RPMI8226 (cell line): Measurements from ENCODE around the gene LTA4H.
A peak's percentile ranks its signal among the peaks of the same experiment; 100 is the strongest.
"Not testable (repeated sequence)": the region's sequence is repeated elsewhere in the genome, so short reads cannot be mapped to it uniquely, and the experiment has no call there.

ENCODE experiments used
- DNase-seq: peaks from one replicate; pipeline ENCODE4 v3.0.0-alpha.2; 2015

The LTA4H gene

DNA sequence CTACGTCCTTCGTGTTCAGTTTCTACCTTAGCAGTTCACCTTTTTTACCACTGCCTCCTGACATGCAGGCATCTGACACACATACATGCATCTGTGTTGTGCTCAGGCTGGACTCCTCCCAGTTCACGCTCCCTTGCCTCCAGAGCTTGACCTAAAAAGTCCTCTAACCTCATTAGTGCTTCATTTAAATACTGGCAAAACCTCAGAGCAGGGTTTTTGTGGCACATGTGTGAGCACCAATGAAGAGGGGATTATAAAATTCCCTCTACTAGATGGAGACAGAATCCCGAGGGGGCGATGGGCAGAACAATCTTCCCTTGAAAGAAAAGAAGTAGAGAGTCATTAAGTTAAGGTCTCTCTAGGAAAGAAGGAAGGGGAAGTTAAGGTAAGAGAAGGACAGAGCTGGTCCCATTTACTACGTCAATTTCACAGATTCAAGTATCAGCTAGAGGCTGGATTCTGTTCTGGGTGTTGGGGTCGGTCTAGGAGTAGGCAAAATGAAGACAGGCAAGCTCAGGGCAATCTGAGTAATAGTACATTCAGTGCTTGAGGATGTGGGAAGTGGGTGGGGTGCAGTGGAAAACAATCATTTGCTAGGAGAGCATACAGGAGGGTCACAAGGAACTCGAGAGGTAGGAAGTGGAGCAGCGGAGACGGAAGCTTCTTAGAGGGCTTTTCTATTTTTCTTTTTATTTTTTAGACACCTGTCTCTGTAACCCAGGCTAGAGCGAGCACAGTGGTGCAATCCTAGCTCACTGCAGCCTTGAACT lies 46.7 kb downstream of the LTA4H start:
- DNase-seq, result no peak

DNA sequence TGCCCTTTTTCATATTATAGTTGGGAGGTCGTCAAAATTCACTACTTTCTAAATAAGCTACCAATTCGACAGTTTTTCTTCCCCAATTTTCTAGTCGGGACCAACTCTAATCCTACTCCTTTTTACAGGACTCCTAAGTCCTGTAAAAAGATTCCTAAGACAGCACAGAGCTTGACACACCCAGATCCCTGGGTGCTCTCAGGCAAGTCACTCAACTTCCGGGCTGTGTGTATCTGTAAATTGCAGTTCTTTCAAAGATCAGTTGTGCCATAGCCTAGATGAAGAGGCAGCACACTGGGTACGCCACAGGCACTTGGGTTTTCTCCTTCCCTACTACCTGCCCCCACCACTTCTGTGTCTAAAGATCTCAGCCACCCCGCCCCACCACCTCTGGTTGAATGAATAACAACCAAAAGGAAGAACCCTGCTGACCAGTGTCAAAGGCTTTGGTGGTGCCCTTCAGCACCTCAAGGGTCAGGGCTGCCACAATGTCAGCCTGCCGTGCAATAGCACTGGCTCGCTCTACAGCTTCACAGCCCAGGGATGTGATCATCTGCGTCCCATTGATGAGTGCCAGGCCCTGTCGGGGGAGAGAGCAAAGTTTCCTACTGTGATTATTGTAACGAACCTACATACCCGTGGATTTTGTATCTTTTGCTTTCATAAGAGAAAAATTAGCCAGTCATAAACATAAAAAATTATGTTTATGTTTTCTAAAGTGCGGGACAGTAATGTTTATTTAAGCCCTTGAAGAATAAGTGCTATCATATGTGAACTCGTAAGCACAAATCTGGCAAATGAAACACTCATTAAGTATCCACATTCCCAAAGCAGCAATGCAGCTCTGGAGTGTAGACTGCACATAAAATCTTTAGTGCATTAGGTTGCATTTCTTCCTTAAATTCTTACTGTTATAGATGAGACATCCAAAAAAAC lies 48.5 kb downstream of the LTA4H start:
- no peak for DNase-seq

DNA sequence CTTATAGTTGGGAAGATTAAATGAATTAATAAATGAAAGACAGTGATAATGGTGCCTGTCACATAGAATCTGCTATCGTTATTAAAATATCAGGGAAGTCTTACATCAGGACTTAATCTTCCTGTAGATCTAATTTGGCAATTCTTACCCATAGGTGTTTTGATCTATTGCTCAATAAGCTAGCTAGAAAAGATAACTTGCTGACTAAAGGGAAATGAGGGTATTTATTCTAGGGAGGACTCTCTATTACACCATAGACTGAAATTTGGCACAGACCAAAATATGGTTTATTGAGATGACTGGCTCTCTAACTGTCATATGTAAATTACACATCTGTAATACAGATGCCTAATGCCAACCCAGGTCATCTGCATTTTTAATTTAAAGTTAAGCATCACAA lies 50.7 kb downstream of the LTA4H start:
- DNase-seq, result no peak

DNA sequence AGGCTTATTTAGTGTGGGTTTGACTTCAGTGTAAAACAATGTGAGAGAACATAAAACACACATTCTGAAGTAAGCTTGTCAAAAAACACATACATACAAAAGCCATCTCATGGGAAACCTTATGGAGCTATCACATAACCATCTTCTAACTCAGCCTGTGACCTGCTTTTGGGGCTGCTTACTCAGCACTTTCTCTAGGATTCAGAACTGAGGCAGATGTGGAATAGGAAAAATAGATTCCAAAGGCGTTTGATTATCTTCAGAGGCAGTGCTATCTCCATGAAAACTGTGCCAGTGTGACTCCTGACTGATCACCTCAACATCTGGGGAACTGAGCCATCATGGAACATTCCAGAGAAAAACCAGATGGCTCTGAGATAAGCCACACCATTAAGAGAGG lies 52.8 kb downstream of the LTA4H start:
- DNase-seq, result no peak

DNA sequence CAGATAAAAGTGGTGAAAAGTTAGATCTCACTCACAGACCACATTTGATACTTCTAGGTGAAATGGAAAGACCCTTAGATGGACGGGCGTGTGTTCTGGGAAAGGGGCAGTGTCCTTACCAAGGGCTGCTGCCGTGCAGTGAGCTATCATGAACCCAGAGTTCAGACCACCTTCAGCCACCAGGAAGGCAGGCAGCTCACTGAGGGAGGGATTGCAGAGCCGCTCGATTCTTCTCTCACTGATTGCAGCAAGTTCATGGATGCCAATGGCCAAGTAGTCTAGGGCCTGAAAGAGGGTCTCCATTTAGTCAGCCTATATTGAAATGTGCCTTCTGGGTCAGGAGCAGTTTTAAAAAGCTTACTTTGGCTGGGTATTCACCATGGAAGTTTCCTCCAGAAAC lies 55.0 kb downstream of the LTA4H start:
- no peak for DNase-seq

DNA sequence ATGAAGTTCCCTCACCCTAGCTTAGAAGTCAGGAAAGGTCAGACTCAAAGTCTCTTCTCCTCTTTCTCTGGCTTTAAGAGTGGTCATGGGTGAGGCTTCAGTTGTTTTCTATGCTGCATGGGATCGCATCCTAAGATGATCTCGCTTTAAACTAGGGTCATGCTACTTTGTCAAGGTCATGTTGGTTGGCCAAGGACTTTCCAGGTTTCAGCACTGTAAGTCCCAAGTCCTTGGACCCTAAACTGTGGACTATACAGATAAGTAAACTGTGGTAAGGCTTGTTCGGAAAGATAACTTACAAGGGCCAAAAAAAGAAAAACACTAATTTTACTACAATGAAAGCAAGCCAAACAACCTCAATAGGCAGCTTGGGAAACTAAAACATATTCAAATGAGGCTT lies 56.6 kb downstream of the LTA4H start:
- no peak for DNase-seq

DNA sequence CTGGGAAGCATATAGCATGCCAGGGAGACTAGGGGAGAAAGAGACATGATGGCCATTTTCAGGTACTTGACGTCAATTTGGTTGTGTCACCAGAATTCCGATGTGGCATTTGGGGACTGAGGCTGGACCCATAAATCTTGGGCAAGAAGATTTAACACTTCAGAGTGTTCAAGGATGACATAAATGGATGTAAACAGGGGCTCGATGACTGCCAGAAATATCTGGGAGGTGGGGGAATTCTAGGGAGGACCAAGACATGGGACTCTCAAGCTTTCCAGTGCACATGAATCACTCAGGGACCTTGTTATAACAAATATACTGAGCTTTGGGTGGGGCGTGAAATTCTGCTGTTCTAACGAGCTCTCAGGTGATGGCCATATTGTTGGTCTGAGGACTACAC lies 57.0 kb downstream of the LTA4H start:
- no peak for DNase-seq

DNA sequence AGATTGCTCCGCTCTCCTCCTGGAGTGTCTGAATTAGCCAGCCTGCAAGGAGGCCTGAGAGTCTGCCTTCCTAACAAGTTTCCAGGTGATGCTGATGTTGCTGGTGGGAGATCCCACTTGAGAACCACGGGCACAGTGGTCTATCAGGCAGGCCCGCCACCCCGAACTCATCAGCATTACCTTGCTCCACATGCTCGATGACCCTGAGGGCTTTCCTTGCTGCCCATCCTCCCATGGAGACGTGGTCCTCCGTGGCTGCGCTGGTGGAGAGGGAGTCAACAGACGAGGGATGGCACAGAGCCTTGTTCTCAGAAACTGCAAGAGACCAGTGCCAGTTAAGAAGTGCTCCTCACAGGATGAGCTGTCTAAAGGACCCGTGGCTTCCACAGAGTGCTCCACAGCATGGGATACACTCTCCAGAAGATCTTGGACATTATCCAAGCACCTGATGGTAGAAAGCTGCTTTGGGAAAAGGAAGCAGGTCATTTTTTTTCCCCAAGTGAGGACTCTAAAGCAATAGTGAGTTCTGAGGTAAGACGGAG lies 57.6 kb downstream of the LTA4H start:
- no peak for DNase-seq

DNA sequence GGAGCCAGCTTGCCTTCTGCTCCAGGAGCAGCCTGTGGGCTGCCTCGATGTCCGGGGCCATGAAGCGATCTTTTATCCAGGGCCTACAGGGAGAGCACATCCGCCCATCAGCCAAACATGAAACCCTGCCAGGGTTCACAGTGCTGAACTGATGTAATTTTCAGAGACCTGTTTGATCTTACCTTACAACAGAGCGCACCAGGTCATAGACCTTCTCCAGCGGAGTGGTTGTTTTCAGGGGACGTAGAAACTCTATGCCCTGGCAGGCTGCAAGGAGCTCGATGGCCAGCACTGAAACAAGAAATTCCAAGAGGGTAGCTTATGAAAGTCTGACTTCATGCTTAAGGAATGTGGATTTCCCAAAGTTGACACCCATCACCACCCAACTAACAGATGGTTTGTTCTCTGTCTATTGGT lies 59.0 kb downstream of the LTA4H start:
- DNase-seq, result no peak

DNA sequence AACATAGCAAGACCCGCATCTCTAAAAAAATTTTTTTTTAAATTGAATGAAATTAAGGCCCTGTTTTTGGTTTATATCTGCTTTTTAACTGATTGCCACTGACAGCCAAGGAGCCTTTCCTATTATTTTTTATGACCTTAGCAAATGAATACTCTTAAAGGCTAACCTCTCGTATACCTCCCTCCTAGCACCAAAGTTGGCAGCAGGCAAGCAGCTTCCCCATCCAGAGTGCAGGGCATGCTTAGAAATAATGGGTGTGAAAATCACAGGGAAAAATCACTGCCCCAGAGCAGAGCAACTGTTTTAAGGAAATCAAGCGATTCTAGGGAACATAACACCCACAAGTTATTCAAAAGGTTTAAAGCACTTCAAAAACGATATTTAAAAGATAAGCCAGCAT lies 59.9 kb downstream of the LTA4H start:
- DNase-seq, result no peak

DNA sequence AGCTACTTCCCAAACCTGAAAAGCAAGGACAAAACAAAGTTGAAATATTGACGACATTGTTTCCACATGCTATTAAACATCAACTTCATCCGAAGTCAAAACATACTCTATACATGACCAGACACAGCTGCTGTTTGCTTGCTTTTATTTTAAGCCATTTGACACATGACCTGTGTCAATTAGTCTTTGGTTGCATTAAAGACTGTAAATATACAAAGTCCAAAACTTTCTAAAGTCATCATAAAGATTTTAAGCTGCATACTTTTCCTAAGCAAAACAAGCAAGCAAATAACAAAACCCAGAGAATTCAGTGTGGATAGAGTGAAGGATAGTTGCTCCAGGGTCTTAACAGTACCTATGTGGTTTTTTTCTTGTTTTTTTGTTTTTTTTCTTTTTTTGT lies 61.0 kb downstream of the LTA4H start:
- DNase-seq, result no peak

DNA sequence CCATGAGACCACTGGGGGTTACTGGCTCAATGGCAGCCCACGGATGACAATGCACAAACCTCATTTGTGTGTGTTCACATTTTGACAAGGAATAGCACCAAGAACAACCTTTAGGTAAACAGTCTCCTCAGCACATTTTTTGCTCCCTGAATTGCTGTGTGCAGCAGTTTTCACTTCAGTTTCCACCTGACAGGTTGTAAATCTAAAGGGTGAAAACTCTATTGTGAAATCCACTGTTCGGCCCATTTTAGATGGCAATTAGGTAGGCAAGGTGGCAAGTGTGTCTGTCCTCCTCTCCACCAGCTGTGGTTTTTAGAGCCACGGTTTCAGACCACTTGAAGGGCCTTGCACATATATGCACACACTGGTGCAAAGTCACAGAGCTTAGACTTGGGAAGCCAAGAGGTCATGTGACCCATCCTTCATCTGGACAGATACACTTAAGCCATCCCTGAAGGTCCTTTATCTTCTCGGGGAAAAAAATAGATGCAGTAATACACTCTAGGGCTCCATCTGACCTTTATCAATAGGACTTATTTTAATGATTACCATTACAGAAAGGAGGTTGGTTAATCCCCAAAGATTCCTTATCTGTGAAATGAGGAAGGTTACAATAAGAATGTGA lies 62.4 kb downstream of the LTA4H start:
- peak; percentile 87 for DNase-seq

DNA sequence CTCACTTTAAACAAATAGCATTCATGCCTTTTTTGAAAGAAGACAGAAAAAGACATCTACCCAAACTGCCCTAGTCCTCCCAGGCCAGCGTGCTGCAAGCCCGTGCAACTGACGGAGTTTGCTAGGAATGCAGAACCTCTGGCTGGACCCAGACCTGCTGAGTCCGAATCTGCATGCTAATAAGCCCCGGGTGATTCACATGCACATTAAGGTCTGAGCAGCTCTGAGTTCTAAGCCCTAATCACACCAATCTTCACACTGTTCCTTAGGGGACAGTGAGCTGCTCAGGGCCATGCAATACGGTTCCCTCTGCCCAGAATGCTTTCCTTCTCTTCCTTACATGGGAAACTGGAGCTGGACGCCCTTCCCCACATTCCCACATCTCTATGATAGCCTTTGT lies 64.5 kb downstream of the LTA4H start:
- DNase-seq, result no peak

DNA sequence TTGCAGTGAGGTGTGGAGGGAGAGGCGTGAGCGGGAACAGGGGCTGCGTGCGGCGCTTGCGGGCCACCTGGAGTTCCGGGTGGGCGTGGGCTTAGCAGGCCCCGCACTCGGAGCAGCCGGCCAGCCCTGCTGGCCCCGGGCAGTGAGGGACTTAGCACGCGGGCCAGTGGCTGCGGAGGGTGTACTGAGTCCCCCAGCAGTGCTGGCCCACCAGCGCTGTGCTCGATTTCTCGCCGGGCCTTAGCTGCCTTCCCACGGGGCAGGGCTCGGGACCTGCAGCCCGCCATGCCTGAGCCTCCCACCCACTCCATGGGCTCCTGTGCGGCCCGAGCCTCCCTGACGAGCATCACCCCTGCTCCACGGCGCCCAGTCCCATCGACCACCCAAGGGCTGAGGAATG lies 66.3 kb downstream of the LTA4H start:
- DNase-seq, result not testable (repeated sequence)

DNA sequence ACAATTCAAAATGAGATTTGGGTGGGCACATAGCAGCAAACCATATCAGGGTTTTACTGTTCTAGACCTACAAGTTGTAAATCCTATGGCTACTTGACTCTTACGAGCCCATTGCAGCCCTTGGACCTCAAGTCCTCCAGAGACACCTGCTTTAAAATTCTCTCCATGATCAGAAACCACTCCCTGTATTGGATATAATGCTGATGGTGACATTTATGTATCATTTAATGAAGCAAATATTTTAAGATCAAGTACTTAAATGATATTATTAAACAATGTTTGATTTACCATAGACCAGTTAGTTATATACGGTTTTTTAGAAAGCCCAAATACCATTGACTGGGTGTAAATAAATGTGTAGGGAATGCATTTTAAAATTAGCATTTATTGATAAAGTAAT lies 68.1 kb downstream of the LTA4H start:
- DNase-seq, result no peak

DNA sequence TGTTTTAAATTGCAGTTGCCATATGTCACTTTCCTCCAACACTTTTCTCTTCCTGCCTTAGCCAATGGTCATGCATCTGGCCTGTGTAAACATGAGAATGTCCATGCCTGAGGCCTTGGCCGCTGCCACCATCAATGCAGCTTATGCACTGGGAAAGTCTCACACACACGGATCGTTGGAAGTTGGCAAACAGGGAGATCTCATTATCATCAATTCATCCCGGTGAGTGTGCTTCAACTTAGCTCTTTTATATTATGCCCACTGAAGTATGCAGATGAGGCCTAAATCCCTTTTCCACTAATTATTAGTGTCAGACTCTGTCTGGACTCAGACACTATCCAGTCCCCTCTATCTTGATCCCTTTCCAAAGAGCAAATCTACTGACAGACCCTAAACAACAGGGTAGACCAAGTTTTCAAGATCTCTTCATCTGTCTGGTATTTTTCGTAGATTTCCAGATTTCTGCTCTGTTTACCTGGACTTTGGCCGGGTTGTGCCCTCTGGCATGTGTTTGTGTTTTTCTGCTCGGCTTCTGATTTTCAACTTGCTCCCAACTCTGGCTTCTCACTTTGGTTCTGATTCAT lies 69.0 kb downstream of the LTA4H start:
- DNase-seq, result no peak

DNA sequence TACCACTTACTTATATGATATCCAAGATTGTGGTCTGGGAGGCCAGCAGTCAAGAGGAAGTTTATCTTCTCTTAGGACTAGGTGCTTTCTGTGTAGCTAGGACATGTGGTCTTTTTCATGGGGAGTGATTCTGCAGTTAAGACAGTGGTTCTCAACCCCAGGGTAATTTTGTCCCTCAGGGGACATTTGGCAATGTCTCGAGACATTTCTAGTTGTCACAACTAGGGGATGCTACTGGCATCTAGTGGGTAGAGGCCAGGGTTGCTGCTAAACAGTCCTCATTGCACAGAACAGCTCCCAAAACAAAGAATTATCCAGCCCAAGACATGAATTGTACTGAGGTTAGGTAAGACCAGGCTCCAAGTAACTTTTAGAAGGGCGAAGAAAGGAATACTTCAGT lies 72.3 kb downstream of the LTA4H start:
- DNase-seq, result no peak

DNA sequence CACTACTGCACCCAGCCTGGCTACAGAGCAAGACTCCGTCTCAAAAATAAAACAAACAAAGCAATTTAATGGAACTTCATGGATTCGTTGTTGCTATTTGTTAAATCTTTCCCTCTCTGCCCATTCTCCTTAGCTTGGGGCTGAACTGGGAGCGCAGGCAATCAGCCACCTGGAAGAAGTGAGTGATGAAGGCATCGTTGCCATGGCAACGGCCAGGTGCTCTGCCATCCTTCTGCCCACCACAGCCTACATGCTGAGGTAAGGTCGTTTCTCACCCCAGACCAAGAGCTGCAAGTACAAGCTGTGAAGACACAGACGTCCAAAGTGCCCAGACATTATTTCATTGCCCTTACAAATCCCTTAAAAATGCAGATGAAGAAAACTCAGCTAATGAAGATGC lies 73.2 kb downstream of the LTA4H start:
- no peak for DNase-seq

DNA sequence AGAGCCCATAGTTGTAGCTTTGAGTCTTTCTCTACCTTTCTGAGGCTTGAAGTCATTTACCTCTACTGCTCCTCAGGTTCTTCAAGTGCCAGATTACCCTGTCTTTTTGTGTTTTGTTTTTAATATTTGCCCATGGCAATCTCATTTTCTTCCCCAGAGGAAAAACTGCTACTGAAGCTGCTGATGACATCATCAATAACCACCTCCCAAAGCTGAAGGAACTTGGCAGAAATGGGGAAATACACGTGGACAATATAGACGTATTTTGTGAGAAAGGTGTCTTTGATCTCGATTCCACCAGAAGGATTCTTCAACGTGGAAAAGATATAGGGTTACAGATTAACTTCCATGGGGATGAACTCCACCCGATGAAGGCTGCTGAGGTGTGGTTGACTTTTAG lies 75.1 kb downstream of the LTA4H start:
- DNase-seq, result no peak

DNA sequence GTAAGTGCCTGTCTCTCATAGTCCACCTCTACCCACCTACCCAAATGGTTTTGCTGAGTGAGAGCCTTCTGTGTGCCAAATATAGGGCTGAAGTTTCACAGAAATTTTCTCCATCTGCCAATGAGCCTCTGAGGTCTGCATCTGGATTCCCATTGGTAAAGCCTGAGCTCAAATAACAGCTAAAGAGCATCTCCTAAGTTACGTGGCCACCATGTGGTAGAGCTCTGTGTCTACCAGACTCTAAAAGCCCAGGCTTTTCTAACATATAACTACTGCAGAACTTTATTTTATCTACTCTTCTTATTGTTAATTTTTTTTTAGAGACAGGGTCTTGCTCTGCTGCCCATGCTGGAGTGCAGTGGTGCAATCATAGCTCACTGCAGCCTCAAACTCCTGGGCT lies 76.3 kb downstream of the LTA4H start:
- DNase-seq, result peak; percentile 30

DNA sequence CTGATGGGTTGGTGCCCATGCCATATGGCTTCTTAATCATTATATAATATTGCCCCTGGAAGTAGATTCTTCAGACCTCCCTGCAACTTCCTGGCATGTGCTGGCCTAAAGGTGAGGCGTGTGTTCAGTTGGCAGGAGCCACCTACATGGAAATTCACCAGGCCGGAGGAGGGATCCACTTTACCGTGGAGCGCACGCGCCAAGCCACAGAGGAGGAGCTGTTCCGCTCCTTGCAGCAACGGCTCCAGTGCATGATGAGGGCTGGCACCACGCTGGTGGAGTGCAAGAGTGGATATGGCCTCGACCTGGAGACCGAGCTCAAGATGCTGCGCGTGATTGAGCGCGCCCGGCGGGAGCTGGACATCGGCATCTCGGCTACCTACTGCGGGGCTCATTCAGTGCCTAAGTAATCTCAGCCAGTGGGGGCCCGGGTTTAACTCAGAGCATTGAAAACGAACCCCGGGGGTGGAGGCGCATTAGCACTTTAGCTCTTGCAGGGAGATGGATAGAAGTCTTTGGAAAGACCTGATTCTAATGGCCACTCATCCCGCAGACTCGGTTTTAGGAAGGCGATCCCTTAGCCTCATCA lies 78.7 kb downstream of the LTA4H start:
- DNase-seq, result no peak

DNA sequence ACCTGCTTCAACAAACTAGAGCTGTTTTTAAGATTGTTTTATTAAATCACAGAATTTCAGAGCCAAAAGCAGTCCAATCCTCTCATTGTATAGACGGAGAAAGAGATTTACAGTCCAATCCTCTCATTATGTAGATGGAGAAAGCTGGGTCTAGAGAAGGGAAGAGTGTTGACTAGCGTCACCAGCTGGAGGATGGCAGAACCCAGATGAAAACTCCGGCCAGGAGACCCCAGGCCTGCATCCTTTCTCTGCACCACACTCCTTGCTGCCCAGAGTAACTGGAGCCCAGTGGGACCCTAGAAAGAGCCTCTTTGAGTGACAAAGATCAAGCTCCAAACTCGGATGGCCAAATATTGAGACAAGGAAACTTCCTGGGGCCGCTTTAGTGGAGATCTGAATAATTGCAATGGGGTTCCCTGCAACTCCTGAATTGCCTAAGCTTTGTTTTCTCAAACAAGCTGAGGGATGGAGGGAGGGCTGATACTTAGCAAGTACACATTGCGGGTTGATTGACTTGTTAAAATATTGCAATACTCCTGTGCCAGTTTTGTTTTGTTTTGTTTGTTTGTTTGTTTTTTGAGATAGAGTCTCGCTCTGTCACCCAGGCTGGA lies 79.7 kb downstream of the LTA4H start:
- no peak for DNase-seq
